Measurements from ENCODE around the gene RAB35.

RAB35 gene

DNA sequence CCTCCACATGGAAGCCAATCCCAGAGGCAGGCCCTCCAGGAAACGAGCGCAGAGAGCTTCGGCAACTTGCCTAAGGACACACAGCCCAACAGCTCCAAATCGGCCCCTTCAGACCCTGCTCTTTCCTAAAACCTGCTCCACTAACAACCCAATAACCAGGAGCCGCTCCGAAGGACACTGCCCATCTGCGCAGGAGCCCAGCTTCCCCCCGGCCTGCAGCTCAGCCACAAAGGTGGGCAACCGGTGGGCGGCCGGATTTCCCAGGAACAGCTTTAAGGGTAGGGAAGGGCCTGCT is 13.6 kb downstream of the RAB35 start:
- no peaks in the 10 kb centered on the region for H3K9me3 ChIP-seq
- peak overlapping the region; percentile 15 for H3K27ac ChIP-seq
- peaks cover 91% of the 10 kb centered on the region for H3K36me3 ChIP-seq
- H3K27me3 ChIP-seq = no peaks in the 10 kb centered on the region
- no peak overlapping the region for H3K4me3 ChIP-seq (ENCODE audit: low read depth in 1 of 2, low read length in 1 of 2)
- peaks cover 8% of the 10 kb centered on the region in 2 experiments for H3K4me1 ChIP-seq (ENCODE audit: control insufficient read depth in 1 of 2, insufficient read depth in 1 of 2, low read depth in 1 of 2, low read length in 1 of 2)
- TF ChIP-seq, protein P1, sequence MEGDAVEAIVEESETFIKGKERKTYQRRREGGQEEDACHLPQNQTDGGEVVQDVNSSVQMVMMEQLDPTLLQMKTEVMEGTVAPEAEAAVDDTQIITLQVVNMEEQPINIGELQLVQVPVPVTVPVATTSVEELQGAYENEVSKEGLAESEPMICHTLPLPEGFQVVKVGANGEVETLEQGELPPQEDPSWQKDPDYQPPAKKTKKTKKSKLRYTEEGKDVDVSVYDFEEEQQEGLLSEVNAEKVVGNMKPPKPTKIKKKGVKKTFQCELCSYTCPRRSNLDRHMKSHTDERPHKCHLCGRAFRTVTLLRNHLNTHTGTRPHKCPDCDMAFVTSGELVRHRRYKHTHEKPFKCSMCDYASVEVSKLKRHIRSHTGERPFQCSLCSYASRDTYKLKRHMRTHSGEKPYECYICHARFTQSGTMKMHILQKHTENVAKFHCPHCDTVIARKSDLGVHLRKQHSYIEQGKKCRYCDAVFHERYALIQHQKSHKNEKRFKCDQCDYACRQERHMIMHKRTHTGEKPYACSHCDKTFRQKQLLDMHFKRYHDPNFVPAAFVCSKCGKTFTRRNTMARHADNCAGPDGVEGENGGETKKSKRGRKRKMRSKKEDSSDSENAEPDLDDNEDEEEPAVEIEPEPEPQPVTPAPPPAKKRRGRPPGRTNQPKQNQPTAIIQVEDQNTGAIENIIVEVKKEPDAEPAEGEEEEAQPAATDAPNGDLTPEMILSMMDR (IDR thresholded peaks at IDR 0.05) = no peak

DNA sequence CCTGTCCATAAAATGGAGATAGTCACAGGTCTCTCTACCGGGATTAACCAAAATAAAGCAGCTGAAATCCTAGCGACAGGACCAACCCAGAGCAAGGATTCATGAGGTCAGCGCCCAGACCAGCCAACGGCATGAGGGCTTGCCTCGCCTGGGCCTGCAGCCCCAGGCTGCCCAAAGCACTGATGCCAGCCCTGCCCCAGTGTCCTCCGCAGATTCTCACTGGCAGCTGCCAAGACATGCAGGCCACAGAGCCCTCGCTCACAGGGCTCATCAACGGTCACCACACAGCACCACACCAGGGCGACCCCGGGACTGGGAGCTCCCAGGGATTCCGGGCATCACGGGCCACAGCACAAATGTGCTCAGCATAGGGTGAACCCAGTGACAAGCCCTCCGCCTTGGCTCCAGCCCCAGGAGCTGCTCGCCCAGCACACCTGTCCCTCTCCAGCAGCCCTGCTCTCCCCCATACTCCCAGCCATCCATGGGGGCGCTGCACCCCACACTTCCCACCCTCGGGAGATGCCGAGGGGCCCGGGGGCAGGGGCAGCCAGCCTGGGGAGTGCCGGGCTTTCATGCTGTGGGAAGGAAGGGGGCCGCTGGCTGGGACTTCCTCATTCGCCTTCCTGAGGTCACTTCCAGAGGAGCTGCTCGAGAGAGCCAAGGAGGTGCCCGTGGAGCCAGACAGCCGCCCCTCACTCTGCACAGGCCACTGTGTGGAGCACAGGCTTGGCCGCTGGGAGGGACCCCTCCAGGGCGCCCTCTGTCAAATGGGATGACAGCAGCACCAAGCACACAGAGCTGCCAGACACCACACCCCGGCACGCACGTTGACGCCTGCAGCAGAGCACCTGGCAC is 14.1 kb downstream of the RAB35 start:
- TF ChIP-seq, protein P1 (IDR thresholded peaks at IDR 0.05) = no peak
- peak overlapping the region; percentile 15 for H3K27ac ChIP-seq
- H3K27me3 ChIP-seq = no peaks in the 10 kb centered on the region
- peaks cover 92% of the 10 kb centered on the region for H3K36me3 ChIP-seq
- H3K4me1 ChIP-seq (ENCODE audit: control insufficient read depth in 1 of 2, insufficient read depth in 1 of 2, low read depth in 1 of 2, low read length in 1 of 2) = peaks cover 8% of the 10 kb centered on the region in 2 experiments
- no peak overlapping the region for H3K4me3 ChIP-seq (ENCODE audit: low read depth in 1 of 2, low read length in 1 of 2)
- H3K9me3 ChIP-seq = no peaks in the 10 kb centered on the region

DNA sequence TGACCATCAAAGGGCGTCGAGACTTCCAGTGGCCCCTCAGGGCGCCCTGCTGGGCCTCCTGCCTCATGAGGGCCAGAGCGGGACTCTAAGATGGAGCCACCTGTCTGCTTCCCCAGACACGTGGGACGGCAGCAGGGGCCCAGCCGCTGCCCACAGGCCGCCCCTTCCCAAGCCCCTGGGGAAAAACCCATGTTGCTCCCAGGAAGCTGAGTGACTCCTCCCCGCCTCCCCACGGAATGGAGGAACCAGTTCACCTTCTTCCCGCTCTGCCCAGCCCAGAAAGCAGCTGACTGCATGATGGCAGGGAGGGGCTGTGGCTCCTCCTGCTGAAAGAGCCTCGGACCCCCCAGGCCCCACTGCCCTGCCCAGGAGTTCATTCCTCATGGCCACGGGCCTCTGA is 14.9 kb downstream of the RAB35 start:
- Histone ChIP-seq H3K27ac (no peak overlapping the region), H3K27me3 (no peaks in the 10 kb centered on the region), H3K36me3 (peaks cover 92% of the 10 kb centered on the region), H3K4me1 (ENCODE audit: control insufficient read depth in 1 of 2, insufficient read depth in 1 of 2, low read depth in 1 of 2, low read length in 1 of 2) (peaks cover 8% of the 10 kb centered on the region in 2 experiments), H3K4me3 (ENCODE audit: low read depth in 1 of 2, low read length in 1 of 2) (no peak overlapping the region), H3K9me3 (no peaks in the 10 kb centered on the region)
- TF ChIP-seq, protein P1 (IDR thresholded peaks at IDR 0.05) = no peak

DNA sequence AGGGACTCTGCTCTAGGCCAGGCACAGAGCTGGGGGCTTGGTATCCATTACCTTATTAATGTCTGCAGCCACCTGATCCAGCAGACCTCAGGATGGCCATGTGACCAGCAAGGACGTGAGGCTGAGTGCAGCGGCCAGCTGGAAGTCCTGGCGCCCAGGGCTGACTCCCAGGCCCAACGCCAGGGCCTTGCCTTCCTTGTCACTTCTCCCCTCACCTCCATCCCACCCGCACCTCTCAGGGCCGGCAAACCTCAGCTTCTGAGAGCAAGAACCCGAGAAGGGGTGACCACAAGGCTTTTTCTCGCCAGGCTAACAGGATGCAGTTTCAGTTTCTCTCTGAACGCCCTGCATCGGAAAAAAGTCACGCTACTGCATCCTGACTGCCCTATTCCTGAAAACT is 15.4 kb downstream of the RAB35 start:
- Histone ChIP-seq H3K9me3 (no peaks in the 10 kb centered on the region), H3K4me1 (ENCODE audit: control insufficient read depth in 1 of 2, insufficient read depth in 1 of 2, low read depth in 1 of 2, low read length in 1 of 2) (peaks cover 8% of the 10 kb centered on the region in 2 experiments), H3K36me3 (peaks cover 94% of the 10 kb centered on the region), H3K4me3 (ENCODE audit: low read depth in 1 of 2, low read length in 1 of 2) (no peak overlapping the region), H3K27me3 (no peaks in the 10 kb centered on the region), H3K27ac (no peak overlapping the region)
- TF ChIP-seq, protein P1 (IDR thresholded peaks at IDR 0.05) = no peak

DNA sequence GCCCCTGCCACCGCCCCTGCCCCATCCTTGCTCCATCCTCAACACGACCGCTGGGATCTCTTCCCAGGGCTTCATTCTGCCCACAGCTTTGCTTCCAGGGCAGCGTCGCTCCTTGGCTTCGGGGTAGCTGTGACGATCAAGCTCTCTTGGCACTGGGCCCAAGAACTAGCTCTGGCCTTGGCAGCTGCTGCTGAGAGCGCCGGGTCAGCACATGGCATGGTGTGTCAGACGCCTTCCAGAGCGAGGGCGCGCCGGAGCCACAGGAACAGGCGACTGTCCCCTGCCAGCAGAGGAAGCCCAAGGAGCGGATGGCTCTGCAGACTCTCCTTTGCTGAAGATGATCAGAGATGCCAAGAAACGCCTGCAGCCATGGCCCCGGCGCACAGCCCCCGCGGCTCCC is 15.9 kb downstream of the RAB35 start:
- TF ChIP-seq, protein P1 (IDR thresholded peaks at IDR 0.05) = no peak
- Histone ChIP-seq H3K36me3 (peaks cover 100% of the 10 kb centered on the region), H3K4me1 (ENCODE audit: control insufficient read depth in 1 of 2, insufficient read depth in 1 of 2, low read depth in 1 of 2, low read length in 1 of 2) (peaks cover 8% of the 10 kb centered on the region in 2 experiments), H3K9me3 (no peaks in the 10 kb centered on the region), H3K4me3 (ENCODE audit: low read depth in 1 of 2, low read length in 1 of 2) (no peak overlapping the region), H3K27me3 (no peaks in the 10 kb centered on the region), H3K27ac (no peak overlapping the region)

Measured in neutrophil (primary cell).